Peyer's patch (tissue), 4 donors: Measurements from ENCODE around the gene CLASP1. TPM values are rescaled to one million over a fixed set of nuclear protein-coding genes. Genes with fewer than 3 reads are reported as not detected.

Source experiments
- DNase-seq, 3 donors: peaks; one replicate each; pipeline ENCODE4 v3.0.0-alpha.2; 2017 to 2019
- H3K27ac ChIP-seq, 4 donors: fragments of 200-600 bp; sonication (generic); one replicate each; pipeline ENCODE4 v1.5.1; 2016 to 2019
- H3K27me3 ChIP-seq, 2 donors: fragments of 200-600 bp; sonication (generic); one replicate each; pipeline ENCODE4 v1.5.1; 2019
- H3K36me3 ChIP-seq, 3 donors: fragments of 200-600 bp; sonication (generic); one replicate each; pipeline ENCODE4 v1.5.1; 2016 to 2019
- H3K4me1 ChIP-seq, 4 donors: fragments of 200-600 bp; sonication (generic); one replicate each; pipeline ENCODE4 v1.5.1; 2016 to 2019
- H3K4me3 ChIP-seq, 4 donors: fragments of 200-600 bp; sonication (generic); 1 replicate in 3 of 4; 2 replicates in 1 of 4; pipeline ENCODE4 v1.5.1; 2016 to 2019; ENCODE audit warnings: mild to moderate bottlenecking in 1 of 4
- H3K9me3 ChIP-seq, 4 donors: fragments of 200-600 bp; sonication (generic); one replicate each; pipeline ENCODE4 v1.5.1; 2016 to 2019; ENCODE audit warnings: mild to moderate bottlenecking in 1 of 4
- POLR2A ChIP-seq, 2 donors: fragments of 450-650 bp; IDR thresholded peaks; one replicate each; pipeline ENCODE4 v1.5.1; 2017; ENCODE audit warnings: antibody characterized with exemption in 2 of 2, mild to moderate bottlenecking in 2 of 2, moderate library complexity in 2 of 2
- total RNA-seq, 4 donors: library from RNA; depleted of rRNA; stranded (reverse); fragments of >200 nt; gene quantifications; one replicate each; pipeline ENCODE4 v1.1.0, GENCODE V29; 2016
- TF ChIP-seq, protein P1 (sequence below), 6 experiments: fragments of 450-650 bp in 4 of 6; fragments of 200-600 bp in 2 of 6; sonication (generic) in 1 of 6; IDR thresholded peaks; one replicate each; pipeline ENCODE4 v1.5.1; 2017 to 2019; ENCODE audit warnings: antibody characterized with exemption in 6 of 6, mild to moderate bottlenecking in 3 of 6, moderate library complexity in 1 of 6

Gene CLASP1
- total RNA-seq, 4 donors from 2014 or later: 30.5 to 130 (median 73.7) TPM

DNA sequence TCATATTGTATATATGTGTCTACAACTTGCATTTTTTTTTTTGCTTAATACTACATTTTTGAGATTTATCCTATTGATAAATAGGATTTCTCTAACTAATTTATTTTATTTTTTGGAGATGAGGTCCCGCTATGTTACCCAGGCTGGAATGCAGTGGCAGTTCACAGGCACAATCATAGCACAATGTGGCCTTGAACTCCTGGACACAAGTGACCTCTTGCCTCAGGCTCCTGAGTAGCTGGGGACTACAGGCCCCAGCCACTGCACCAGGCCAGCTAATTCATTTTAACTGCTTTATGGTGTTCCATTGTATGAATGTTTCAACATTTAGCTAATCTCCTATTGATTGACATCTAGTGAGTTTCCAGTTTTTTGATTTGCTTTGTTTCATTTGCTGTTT is 16.8 kb upstream of the CLASP1 start:
- H3K27me3 ChIP-seq: no peaks in the 10 kb centered on the region
- no peak overlapping the region for H3K4me3 ChIP-seq
- no peaks in the 10 kb centered on the region for H3K9me3 ChIP-seq
- no peak for TF ChIP-seq POLR2A (IDR thresholded peaks at IDR 0.05)
- TF ChIP-seq, protein P1, sequence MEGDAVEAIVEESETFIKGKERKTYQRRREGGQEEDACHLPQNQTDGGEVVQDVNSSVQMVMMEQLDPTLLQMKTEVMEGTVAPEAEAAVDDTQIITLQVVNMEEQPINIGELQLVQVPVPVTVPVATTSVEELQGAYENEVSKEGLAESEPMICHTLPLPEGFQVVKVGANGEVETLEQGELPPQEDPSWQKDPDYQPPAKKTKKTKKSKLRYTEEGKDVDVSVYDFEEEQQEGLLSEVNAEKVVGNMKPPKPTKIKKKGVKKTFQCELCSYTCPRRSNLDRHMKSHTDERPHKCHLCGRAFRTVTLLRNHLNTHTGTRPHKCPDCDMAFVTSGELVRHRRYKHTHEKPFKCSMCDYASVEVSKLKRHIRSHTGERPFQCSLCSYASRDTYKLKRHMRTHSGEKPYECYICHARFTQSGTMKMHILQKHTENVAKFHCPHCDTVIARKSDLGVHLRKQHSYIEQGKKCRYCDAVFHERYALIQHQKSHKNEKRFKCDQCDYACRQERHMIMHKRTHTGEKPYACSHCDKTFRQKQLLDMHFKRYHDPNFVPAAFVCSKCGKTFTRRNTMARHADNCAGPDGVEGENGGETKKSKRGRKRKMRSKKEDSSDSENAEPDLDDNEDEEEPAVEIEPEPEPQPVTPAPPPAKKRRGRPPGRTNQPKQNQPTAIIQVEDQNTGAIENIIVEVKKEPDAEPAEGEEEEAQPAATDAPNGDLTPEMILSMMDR (IDR thresholded peaks at IDR 0.05): no peak
- no peak overlapping the region for H3K27ac ChIP-seq
- DNase-seq: no peak
- no peaks in the 10 kb centered on the region for H3K36me3 ChIP-seq
- no peaks in the 10 kb centered on the region for H3K4me1 ChIP-seq

DNA sequence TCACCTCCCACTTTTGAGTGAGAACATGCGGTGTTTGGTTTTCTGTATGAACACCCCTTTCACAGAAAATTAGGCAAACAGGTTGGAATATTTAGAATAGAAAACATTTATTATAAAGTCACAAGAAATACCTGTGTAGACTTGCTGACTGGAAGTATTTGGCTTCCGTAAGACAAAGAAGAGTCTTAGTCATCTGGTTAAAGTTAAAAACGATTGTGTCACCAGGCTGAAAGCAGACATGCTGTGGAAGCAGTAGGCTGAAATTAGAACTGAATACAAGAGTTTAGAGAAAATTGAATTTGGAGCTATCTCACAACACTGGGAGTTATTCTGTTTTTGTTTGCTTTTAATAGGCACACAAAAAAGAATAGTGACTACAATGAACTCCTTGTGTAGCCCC is 16.2 kb upstream of the CLASP1 start:
- no peaks in the 10 kb centered on the region for H3K36me3 ChIP-seq
- TF ChIP-seq, protein P1 (IDR thresholded peaks at IDR 0.05): no peak
- no peak for TF ChIP-seq POLR2A (IDR thresholded peaks at IDR 0.05)

DNA sequence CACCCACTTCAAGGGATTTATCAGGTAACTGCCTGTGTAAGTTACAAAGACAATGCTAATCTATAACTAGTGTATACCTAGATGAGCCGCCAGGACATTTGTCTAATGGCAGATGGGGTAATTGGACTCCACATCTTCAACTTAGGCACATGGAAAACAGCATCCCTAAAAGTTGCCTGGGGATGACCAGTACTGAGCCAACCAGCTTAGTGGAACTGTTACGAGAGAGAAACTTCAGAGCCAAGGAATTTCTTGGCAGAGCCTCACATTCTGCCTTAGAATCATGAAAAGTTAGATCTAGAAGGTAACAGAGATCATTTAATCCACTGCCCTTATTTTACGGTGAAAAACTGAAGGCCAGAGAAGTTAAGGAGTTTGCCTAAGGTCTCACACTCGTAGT is 15.5 kb upstream of the CLASP1 start:
- Histone ChIP-seq H3K27me3 (no peaks in the 10 kb centered on the region), H3K4me3 (no peak overlapping the region), H3K27ac (no peak overlapping the region), H3K36me3 (no peaks in the 10 kb centered on the region), H3K4me1 (no peaks in the 10 kb centered on the region), H3K9me3 (no peaks in the 10 kb centered on the region)
- DNase-seq: no peak
- no peak for TF ChIP-seq POLR2A (IDR thresholded peaks at IDR 0.05)
- TF ChIP-seq, protein P1 (IDR thresholded peaks at IDR 0.05): no peak

More for the DNA sequence above, 16.2 kb upstream of the CLASP1 start:
- no peaks in the 10 kb centered on the region for H3K27me3 ChIP-seq
- no peak overlapping the region for H3K4me3 ChIP-seq
- no peaks in the 10 kb centered on the region for H3K4me1 ChIP-seq
- no peak for DNase-seq
- no peak overlapping the region for H3K27ac ChIP-seq
- H3K9me3 ChIP-seq: no peaks in the 10 kb centered on the region

DNA sequence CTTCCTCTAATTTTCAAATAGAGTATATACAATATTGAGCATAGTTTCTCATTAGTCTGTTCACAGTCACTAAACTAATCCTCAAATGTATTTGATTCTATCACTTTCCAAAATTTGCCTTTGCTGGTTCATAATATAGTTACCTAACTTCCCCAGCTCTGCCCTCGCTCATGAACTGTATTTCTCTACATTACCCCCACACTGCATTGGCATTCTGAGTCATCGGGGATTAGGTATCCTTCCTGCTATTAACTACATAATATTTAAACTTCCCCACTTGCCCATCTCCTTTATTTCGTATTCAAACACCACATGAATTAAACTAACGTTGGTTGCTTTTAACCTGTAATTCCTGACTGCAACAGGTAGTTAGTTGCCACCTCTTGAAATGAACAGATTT is 14.8 kb upstream of the CLASP1 start:
- Histone ChIP-seq H3K27ac (no peak overlapping the region), H3K4me1 (no peaks in the 10 kb centered on the region), H3K27me3 (no peaks in the 10 kb centered on the region), H3K36me3 (no peaks in the 10 kb centered on the region), H3K9me3 (no peaks in the 10 kb centered on the region), H3K4me3 (no peak overlapping the region)
- no peak for DNase-seq
- TF ChIP-seq, protein P1 (IDR thresholded peaks at IDR 0.05): no peak
- TF ChIP-seq POLR2A (IDR thresholded peaks at IDR 0.05): no peak

DNA sequence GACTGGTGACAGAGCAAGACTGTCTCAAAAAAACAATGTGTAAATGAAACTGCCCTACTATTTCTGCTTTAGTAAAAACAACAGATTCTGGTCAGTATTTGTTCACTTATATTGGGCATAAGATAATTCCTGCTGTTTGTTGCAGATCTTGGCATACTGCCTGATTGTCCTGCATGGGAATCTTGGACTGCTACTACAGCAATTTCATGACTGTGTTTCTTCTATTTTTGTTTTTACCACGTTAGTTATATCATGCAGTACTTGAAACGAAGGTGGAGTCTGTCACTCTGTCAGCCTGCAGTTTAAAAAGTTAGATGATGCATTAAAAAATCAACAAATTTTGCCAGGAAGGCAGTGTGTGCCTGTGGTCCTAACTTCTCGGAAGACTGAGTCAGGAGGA is 14.2 kb upstream of the CLASP1 start:
- Histone ChIP-seq H3K36me3 (no peaks in the 10 kb centered on the region), H3K4me1 (no peaks in the 10 kb centered on the region), H3K27ac (no peak overlapping the region), H3K9me3 (no peaks in the 10 kb centered on the region), H3K4me3 (no peak overlapping the region), H3K27me3 (no peaks in the 10 kb centered on the region)
- DNase-seq: no peak
- no peak for TF ChIP-seq POLR2A (IDR thresholded peaks at IDR 0.05)
- TF ChIP-seq, protein P1 (IDR thresholded peaks at IDR 0.05): no peak

DNA sequence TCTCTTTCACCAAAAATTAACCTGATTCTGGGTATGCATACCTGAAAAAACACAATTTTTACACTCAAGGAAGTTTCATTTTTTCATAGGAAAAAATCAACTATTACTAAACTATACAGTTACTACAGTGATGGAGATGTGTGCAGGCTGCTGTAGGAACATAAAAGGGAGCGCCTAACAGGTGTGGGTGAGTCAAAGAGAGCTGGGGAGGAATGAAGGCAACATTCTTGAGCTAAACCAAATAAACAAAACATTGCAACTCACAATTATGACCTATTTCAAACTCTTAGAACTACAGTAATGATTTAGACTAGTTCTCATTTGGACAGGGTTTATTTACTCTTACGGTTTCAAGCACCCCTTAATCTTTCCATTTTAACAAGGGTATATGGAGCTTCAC is 13.4 kb upstream of the CLASP1 start:
- Histone ChIP-seq H3K36me3 (no peaks in the 10 kb centered on the region), H3K9me3 (no peaks in the 10 kb centered on the region), H3K27me3 (no peaks in the 10 kb centered on the region), H3K27ac (no peak overlapping the region), H3K4me3 (no peak overlapping the region), H3K4me1 (no peaks in the 10 kb centered on the region)
- no peak for DNase-seq
- TF ChIP-seq POLR2A (IDR thresholded peaks at IDR 0.05): no peak
- TF ChIP-seq, protein P1 (IDR thresholded peaks at IDR 0.05): no peak
